LNCAP (cell line): ENCODE results near the gene FLT3LG.

Source experiments
- CTCF ChIP-seq: fragments of 450-650 bp; IDR thresholded peaks from 2 replicates; pipeline ENCODE4 v1.5.1; 2017; ENCODE audit warnings: mild to moderate bottlenecking

The FLT3LG gene

GRCh38 chr19:49453013-49453756 lies 20.8 kb upstream of the FLT3LG start, which contains the start of gene ALDH16A1:
Gene ALDH16A1 (plus strand): TSS chr19:49453225. CDS start chr19:49453332, 107 bp downstream.
- no peak for TF ChIP-seq CTCF

DNA sequence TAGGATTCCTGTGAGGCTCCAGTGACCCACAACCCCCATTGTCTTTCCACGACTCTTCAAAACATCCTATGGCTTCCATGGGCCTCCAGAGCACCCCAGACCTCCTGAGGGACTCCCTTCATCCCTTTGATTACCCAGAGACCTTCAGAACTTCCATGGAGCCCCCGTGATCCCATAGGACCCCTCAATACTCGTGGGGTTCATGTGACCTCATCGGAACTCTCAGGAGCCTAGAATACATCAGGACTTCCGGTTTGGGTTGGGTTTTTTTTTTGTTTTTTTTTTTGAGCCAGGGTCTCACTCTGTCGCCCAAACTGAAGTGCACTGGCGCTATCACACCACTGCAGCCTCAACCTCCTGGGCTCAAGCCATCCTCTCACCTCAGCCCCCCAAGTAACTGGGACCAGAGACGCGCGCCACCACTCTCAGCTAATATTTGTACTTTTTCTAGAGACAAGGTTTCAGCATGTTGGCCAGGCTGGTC lies 20.2 kb upstream of the FLT3LG start:
- no peak for TF ChIP-seq CTCF

- no peak for TF ChIP-seq CTCF
Measured at GRCh38 chr19:49455773-49456172, 18.2 kb upstream of the FLT3LG start.

GRCh38 chr19:49456326-49456725 lies 17.7 kb upstream of the FLT3LG start:
- no peak for TF ChIP-seq CTCF

- TF ChIP-seq CTCF = no peak
Measured at GRCh38 chr19:49458567-49458903, 15.5 kb upstream of the FLT3LG start.

- no peak for TF ChIP-seq CTCF
Measured at GRCh38 chr19:49459388-49459787, 14.6 kb upstream of the FLT3LG start.

DNA sequence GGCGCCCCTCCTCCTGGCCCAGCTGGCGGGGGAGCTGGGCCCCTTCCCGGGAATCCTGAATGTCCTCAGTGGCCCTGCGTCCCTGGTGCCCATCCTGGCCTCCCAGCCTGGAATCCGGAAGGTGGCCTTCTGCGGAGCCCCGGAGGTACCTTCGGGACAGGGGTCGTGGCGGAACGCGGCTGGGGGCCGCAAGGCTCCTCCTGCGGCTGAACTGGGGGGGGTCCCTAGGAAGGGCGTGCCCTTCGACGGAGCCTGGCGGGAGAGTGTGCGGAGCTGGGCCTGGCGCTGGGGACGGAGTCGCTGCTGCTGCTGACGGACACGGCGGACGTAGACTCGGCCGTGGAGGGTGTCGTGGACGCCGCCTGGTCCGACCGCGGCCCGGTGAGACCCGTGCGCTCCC lies 12.4 kb upstream of the FLT3LG start:
- TF ChIP-seq CTCF = no peak

DNA sequence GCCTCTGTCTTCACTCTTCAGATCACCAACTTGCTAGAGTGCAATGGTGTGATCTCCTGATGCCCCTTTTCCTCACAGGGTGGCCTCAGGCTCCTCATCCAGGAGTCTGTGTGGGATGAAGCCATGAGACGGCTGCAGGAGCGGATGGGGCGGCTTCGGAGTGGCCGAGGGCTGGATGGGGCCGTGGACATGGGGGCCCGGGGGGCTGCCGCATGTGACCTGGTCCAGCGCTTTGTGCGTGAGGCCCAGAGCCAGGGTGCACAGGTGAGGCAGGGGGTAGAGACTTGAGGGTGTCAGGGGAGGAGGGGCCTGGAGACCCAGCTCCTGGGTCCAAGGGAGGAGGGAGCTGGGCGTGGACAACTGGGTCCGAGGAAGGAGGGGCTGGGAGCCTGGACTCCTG lies 11.5 kb upstream of the FLT3LG start:
- no peak for TF ChIP-seq CTCF
